Ammon's horn (tissue), 1 donor: ENCODE data around the gene MSH6.
"Not testable (repeated sequence)": the region's sequence is repeated elsewhere in the genome, so short reads cannot be mapped to it uniquely, and the experiment has no call there.

Source experiments
- DNase-seq: peaks from one replicate; pipeline ENCODE4 v3.0.0-alpha.2; 2016; ENCODE audit warnings: low spot score

MSH6 gene

DNA sequence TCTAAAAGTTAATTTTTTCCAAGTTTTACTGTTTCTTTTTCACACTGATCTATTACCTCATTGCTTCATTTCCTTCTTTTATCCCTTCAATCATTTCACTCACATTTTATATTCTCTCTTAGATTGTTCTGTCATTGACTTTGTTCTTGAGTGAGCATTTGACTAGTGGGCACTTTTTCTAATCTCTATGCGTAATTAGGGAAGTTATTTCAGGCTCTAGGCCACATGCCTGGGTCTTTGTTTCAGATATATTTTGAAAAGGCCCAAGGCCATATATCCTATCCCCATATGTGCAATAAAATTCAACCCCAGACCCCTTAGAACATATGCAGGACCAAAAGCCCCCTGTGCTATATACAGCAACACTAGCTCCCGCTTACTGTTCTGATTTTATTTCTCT is 61.2 kb downstream of the MSH6 start:
- no peak for DNase-seq

- DNase-seq: no peak
These were observed 66.4 kb downstream of the MSH6 start for GRCh38 chr2:47849368-47849767.

- DNase-seq: no peak
These were observed 67.3 kb downstream of the MSH6 start for GRCh38 chr2:47850198-47850597.

DNA sequence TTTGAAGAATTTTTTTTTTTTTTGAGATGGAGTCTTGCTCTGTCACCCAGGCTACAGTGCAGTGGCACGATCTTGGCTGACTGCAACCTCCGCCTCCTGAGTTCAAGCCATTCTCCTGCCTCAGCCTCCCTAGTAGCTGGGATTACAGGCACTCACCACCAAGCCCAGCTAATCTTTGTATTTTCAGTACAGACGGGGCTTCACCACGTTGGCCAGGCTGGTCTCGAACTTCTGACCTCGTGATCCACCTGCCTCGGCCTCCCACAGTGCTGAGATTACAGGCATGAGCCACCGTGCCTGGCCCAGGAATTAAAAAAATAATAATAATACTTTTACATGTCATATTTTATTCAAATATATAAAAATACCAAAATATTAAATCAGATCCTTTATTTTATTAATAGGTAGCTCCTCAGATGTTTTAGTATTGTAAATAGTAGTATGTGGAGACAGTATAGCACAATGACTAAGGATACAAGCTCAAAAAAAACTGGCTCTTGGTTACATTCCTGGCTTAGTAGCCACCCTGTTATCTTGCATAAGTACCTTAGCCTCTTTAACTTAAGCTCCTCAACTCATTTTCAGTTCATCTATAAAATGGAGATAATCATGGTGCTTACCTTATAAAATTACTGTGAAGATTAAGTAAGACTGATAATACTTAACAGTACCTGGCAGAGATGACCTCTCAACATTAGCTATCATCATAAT is 70.3 kb downstream of the MSH6 start:
- not testable (repeated sequence) for DNase-seq
